ENCODE measurements around the gene ALX4. TPM values are rescaled to one million over a fixed set of nuclear protein-coding genes. Genes with fewer than 3 reads are reported as not detected.

Gene ALX4
- total RNA-seq, 1 donor from 2014 or later = not detected

DNA sequence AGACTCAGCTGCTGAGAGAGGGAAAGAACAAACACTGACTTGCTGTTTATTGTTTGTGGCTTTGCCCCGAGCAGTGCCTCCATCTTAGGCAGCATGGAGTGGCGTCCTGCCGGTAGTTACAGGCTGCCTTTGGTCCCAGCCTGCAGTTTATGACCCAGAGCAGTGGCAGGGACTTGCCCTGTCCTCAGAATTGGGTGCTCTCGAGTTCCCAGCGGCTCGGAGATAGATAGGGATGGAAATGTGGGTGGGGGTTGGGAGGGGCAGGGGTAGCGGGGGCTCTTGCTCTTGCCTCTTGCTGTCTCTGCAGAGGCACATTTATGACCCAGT lies 3.1 kb downstream of the ALX4 start:
- Mint-ChIP-seq H3K9me3 (ENCODE audit: low read depth) (no peaks in the 10 kb centered on the region), H3K27ac (no peak overlapping the region), H3K36me3 (ENCODE audit: insufficient read depth) (no peaks in the 10 kb centered on the region), H3K27me3 (peaks cover 95% of the 10 kb centered on the region), H3K4me3 (ENCODE audit: low read depth) (no peak overlapping the region), H3K4me1 (ENCODE audit: low read depth) (peaks cover 10% of the 10 kb centered on the region)
- TF ChIP-seq, protein P1, sequence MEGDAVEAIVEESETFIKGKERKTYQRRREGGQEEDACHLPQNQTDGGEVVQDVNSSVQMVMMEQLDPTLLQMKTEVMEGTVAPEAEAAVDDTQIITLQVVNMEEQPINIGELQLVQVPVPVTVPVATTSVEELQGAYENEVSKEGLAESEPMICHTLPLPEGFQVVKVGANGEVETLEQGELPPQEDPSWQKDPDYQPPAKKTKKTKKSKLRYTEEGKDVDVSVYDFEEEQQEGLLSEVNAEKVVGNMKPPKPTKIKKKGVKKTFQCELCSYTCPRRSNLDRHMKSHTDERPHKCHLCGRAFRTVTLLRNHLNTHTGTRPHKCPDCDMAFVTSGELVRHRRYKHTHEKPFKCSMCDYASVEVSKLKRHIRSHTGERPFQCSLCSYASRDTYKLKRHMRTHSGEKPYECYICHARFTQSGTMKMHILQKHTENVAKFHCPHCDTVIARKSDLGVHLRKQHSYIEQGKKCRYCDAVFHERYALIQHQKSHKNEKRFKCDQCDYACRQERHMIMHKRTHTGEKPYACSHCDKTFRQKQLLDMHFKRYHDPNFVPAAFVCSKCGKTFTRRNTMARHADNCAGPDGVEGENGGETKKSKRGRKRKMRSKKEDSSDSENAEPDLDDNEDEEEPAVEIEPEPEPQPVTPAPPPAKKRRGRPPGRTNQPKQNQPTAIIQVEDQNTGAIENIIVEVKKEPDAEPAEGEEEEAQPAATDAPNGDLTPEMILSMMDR (IDR thresholded peaks at IDR 0.05; ENCODE audit: unreplicated experiment) = no peak
- DNase-seq (ENCODE audit: low spot score, unreplicated experiment) = no peak

DNA sequence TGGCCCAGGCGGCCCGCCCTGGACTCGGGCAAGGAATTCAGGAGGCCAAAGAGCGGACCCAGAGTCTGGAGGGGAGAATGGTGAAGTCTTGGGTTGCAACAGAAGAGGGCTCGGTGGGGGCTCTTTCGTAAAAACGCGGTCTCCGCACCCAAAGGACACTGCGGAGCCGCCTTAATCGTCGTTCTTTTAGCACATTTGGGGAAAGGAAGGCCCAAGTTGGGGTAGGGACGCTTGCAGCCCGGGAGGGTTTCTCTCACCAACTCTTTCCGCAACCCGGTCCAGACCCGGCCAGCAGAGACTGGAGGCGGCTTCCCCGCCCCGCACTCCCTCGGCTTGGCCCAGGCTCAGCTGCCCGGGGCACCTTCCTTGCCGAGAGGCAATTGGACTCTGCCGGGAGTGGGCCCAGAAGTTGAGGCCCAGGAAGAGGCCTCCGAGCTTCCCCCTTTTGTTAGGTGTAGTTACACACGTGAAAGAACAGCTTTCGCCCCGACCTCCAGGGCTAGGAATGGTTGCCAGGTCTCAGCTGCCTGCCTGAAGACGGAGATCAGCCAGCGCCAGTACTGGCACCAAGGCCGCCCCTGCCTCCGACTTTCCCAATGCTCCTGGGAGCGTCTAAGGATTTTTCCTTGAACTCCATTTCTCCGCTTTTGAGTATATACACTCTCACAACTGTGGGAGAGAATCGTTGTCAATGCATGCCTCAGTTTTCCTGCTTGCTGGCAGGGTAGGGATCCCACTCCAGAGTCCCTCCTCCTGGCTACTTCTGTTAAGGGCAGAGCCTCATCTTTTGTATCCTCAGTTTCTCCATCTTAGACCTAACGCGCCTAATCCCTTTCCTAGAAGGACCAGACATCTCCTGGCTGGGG lies 3.7 kb downstream of the ALX4 start:
- DNase-seq (ENCODE audit: low spot score, unreplicated experiment) = no peak

DNA sequence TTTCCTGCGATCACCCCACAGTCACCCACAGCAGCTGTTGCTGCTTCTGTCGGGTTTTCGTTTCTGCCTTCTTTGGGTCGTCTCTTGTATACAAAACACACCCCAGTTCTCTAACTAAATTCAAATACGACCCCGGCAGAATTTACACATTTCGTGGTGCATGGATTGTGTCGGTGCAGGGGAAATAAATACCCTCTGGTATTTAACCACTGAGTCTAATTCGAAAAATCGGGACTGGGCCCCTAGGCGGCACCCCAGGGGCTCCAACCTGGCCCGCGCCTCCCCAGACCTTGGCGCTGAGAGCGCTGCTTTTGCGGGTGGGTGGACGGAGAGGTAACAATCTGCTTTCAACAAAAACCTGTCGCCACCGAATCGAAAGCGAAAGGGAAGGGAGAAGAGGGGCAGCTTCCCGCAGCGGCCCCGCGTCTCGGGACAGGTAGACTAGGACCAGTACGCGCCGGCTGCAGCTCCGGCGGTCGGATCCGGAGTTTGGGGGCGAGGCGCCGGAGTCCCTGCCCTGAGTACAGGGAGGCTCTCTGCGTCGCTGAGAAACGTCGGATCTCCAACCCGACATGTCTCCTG lies 4.4 kb downstream of the ALX4 start:
- DNase-seq (ENCODE audit: low spot score, unreplicated experiment) = no peak

More for the DNA sequence above, 3.7 kb downstream of the ALX4 start:
- Mint-ChIP-seq H3K4me1 (ENCODE audit: low read depth) (peaks cover 10% of the 10 kb centered on the region), H3K27me3 (peaks cover 95% of the 10 kb centered on the region), H3K36me3 (ENCODE audit: insufficient read depth) (no peaks in the 10 kb centered on the region), H3K9me3 (ENCODE audit: low read depth) (no peaks in the 10 kb centered on the region), H3K4me3 (ENCODE audit: low read depth) (peak overlapping the region; percentile 38), H3K27ac (no peak overlapping the region)
- TF ChIP-seq, protein P1 (IDR thresholded peaks at IDR 0.05; ENCODE audit: unreplicated experiment) = no peak

DNA sequence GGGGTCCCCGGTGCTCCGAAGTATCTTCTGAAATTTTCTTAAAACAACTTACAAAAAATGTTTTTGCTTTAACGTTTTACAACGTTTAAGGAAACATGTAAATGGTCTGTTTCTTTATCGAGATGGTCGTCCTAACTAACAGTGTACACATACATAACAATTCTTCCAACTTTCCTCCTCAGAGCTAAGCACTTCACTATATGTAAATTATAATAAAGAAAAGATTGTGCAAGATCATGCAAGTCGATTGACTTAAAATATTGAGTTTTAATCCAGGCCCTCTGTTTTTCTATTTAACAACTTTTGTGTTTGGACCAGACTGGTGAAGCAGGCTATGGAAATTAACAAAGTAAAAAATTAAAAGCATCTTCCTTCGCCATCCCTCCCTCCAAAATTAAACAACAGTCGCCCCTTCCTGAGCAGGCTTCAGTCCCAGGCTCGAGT lies 4.9 kb downstream of the ALX4 start:
- peaks cover 9% of the 10 kb centered on the region for H3K4me1 Mint-ChIP-seq (ENCODE audit: low read depth)
- no peaks in the 10 kb centered on the region for H3K36me3 Mint-ChIP-seq (ENCODE audit: insufficient read depth)
- no peak for DNase-seq (ENCODE audit: low spot score, unreplicated experiment)
- H3K27me3 Mint-ChIP-seq = peaks cover 95% of the 10 kb centered on the region
- H3K9me3 Mint-ChIP-seq (ENCODE audit: low read depth) = no peaks in the 10 kb centered on the region
- H3K4me3 Mint-ChIP-seq (ENCODE audit: low read depth) = peak overlapping the region; percentile 9
- TF ChIP-seq, protein P1 (IDR thresholded peaks at IDR 0.05; ENCODE audit: unreplicated experiment) = no peak
- no peak overlapping the region for H3K27ac Mint-ChIP-seq

More for the DNA sequence above, 4.4 kb downstream of the ALX4 start:
- Mint-ChIP-seq H3K36me3 (ENCODE audit: insufficient read depth) (no peaks in the 10 kb centered on the region), H3K4me1 (ENCODE audit: low read depth) (peaks cover 9% of the 10 kb centered on the region), H3K4me3 (ENCODE audit: low read depth) (peak overlapping the region; percentile 38), H3K27me3 (peaks cover 95% of the 10 kb centered on the region), H3K27ac (no peak overlapping the region), H3K9me3 (ENCODE audit: low read depth) (no peaks in the 10 kb centered on the region)
- TF ChIP-seq, protein P1 (IDR thresholded peaks at IDR 0.05; ENCODE audit: unreplicated experiment) = no peak

DNA sequence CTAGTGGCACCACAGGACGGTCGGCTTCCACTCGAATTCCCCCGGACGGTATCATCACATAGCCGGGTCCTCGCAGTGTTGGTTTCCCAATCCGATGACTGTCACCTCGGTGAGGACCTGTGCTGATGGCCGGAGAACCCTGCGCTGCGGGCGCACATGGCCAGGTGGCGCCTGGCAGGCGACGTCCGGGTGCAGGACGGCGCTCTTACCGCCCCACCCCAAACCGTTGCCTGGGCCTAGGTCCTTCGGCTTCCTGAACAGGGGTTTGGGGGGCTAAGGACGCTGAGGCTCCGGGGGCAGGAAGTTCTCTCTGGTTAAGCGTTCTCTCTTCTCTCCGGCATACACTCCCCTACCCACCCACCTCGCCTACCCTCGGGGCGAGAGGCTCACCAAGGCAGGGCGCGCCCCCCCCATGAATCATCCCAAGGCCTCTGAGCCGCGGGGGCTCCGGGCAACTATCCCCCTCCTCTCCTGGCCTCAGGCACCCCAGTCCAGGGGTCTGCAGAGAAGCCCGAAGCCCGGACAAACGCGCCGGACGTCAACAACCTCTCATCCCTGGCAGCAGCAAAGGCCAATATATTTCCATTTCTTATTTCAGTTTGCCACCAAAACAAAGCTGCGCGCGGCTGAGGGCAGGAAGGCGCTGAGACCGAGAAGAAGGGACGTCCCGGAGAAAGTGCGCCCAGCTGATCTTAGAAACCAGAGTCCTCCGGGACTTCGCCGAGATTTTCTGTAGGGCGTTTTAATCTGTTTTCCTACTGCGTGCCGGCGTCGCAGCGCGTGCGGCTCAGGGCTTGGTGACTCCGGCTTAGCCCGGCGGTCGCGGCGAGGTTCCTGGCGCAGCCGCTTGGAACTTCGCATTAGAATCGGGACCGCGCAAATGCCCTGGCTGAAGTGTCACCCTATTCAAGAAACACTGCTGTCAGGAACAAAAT lies 5.6 kb downstream of the ALX4 start:
- peaks cover 98% of the 10 kb centered on the region for H3K27me3 Mint-ChIP-seq
- H3K36me3 Mint-ChIP-seq (ENCODE audit: insufficient read depth) = no peaks in the 10 kb centered on the region
- no peaks in the 10 kb centered on the region for H3K9me3 Mint-ChIP-seq (ENCODE audit: low read depth)
- H3K4me3 Mint-ChIP-seq (ENCODE audit: low read depth) = no peak overlapping the region
- peaks cover 8% of the 10 kb centered on the region for H3K4me1 Mint-ChIP-seq (ENCODE audit: low read depth)
- H3K27ac Mint-ChIP-seq = no peak overlapping the region
- TF ChIP-seq, protein P1 (IDR thresholded peaks at IDR 0.05; ENCODE audit: unreplicated experiment) = no peak
- DNase-seq (ENCODE audit: low spot score, unreplicated experiment) = no peak
